Measurements from ENCODE around the gene NBPF6.
"Not testable (repeated sequence)": the region's sequence is repeated elsewhere in the genome, so short reads cannot be mapped to it uniquely, and the experiment has no call there.

GRCh38 chr1:108454521-108454920 lies 4.4 kb downstream of the NBPF6 start:
- not testable (repeated sequence) for TF ChIP-seq CTCF (IDR thresholded peaks at IDR 0.05; ENCODE audit: low read depth, low read length); POLR2A (IDR thresholded peaks at IDR 0.05; ENCODE audit: extremely low read depth, insufficient read length); MAX (IDR thresholded peaks at IDR 0.05; ENCODE audit: low read depth, low read length); MYC (IDR thresholded peaks at IDR 0.05; ENCODE audit: low read depth, low read length)

All from NB4 (cell line).